T1000 (cell line): Measurements from ENCODE around the gene CLCN1.

Experiments used
- DNase-seq: peaks from one replicate; lab custom pipeline; 2025; ENCODE audit warnings: mixed read lengths; lab: John Stamatoyannopoulos, UW

The CLCN1 gene

DNA sequence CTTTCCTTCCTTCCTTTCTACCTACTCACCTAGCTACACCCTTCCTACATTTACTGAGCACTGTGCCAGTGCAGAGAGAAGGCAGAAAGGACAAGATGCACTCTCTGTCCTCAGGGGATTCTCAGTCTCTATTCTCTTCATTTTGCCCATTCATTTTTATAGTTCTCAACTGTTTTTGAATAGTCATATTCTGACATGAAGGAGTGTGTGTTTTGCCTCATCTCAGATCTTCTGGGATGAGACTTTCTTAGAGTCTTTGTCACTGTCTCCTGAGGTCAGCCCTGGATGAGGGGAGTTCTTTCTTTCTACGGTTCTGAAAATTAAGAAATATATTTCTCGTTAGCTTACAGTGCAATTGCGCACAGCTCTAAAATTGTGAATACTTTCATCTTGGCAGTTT lies 21.3 kb downstream of the CLCN1 start:
- no peak for DNase-seq

GRCh38 chr7:143341842-143342241 lies 25.9 kb downstream of the CLCN1 start:
- no peak for DNase-seq

DNA sequence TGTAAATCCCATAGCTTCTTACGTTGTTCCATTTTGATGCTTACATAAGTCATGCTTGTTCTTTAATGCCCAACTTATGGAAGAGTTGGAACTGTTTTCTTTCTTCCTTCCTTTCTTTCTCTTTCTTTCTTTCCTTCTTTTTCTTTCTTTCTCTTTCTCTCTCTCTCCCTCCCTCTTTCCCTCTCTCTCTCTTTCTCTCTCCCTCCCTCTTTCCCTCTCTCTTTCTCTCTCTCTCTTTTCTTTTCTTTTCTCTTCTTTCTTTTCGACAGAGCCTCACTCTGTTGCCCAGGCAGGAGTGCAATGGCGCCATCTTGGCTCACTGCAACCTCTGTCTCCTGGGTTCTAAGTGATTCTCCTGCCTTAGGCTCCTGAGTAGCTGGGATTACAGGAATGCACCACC lies 27.7 kb downstream of the CLCN1 start:
- DNase-seq = no peak

DNA sequence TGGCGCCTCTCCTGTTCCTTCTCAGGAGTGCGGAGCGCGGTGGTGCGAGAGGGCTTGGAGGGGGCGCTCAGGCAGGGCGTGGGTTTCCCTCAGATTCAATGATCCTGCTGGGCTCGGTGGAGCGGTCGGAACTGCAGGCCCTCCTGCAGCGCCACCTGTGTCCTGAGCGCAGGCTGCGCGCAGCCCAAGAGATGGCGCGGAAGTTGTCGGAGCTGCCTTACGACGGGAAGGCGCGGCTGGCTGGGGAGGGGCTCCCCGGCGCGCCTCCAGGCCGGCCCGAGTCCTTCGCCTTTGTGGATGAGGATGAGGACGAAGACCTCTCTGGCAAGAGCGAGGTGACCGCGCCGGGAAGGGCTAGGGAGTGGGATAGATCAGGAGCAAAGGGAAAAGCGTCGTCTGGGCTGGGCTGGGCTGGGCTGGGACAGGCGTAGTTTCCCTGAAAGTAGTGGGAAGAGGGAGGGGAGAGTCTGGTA lies 29.6 kb downstream of the CLCN1 start:
- no peak for DNase-seq

DNA sequence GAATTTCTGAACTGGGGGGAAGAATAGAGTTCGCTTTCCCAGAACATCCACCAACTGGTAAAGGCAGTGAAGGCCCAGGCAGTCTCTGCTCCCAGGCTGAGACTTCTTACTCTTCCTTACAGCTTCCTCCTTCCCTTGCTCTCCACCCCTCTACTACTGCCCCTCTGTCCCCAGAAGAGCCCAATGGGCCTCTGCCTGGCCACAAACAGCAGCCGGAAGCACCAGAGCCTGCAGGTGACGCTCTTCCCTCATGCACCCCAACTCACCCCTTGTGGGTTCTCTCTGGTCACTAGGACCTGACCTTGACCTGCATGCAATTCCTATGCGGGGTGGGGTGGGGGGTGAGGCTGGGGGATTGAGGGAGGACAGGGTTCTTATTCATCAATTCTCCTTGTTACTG lies 30.1 kb downstream of the CLCN1 start:
- DNase-seq = no peak

GRCh38 chr7:143347950-143348349 lies 32.0 kb downstream of the CLCN1 start:
- DNase-seq = no peak

GRCh38 chr7:143351060-143351459 lies 35.1 kb downstream of the CLCN1 start:
- no peak for DNase-seq

DNA sequence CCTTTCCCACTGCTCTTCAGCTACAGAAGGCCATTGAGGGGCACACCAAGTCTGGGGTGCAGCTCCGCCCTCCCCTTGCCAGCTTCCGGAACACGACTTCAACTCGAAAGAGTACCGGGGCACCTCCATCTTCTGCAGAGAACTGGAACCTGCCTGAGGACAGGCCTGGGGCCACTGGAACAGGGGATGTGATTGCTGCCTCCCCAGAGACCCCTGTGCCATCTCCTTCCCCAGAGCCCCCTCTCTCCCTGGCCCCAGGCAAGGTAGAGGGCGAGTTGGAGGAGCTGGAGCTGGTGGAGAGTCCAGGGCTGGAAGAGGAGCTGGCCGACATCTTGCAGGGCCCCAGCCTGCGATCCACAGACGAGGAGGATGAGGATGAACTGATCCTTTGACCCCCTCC lies 35.7 kb downstream of the CLCN1 start:
- DNase-seq = no peak

DNA sequence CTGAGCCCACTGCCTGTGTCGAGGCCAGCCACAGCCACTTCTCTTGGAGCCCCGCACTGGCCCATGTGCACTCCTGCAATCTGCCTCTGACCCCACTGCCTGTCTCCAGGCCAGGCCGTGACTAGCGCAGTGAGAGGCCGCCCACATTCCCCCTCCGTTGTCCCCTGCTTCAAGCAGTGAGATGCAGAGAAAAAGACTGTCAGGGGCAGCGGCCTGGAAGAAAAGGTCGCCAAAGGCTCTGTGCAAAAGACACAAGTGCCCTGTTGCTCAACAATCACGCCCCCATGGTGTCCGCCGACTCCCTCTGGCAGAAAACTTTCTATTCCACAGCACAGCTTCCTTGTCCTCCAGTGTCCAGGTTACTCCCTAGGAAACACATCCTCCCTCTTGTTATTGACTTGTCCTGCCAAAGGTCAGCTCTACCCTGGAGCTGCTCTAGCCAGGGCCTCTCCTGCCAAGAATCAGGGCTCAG lies 36.7 kb downstream of the CLCN1 start:
- DNase-seq = no peak

DNA sequence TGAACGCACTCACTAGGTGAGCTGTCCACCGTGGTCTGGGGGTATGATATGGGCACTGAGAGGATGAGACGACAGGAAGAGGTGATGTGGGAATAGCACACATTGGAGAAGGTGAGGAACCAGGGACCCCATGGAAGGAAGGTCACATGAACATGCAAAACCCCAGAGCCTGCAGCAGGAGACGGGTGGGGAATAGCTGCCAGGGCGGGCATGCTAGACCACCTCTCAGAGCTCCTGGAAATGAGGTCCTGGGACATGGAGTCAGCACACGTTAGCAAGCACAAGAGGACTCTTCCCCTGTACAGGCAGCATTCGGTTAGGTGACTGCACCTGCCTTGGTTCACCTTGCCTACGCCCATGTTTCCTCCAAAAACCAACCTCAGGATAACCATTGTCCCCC lies 38.5 kb downstream of the CLCN1 start:
- no peak for DNase-seq

- DNase-seq = no peak
These were observed 39.1 kb downstream of the CLCN1 start for GRCh38 chr7:143354965-143355364.

- DNase-seq = no peak
These were observed 39.8 kb downstream of the CLCN1 start for GRCh38 chr7:143355450-143356385.

GRCh38 chr7:143356414-143357050 lies 40.6 kb downstream of the CLCN1 start:
- DNase-seq = no peak

GRCh38 chr7:143358626-143359025 lies 42.7 kb downstream of the CLCN1 start:
- DNase-seq = no peak

DNA sequence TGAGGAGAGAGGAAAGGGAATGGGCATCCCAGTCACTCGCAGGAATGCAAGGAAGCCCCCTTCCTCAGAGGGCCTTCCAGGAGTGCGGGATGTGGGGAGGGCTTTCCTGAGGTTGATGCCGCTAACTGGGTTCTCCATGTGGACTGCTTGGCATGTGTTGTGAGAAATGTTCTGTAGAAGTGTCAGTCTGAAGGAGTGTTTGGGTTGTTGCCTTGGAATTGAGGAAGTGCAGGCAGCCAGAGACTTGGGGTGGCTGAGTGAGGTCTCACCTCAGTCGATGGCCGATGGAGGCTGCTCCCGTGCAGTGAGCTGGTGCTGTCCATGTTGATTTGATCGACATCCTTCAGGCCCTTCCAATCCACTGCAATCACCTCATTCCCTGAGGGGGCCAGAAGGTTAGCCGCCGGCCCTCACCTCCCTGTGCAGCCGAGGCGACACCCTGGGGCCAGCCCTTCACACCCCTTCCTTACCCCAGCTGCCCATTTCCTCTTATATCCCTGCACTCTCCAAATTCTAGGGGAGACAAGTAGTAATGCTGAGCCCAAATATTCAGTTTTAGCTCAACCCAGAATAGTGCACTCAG lies 44.0 kb downstream of the CLCN1 start:
- no peak for DNase-seq

DNA sequence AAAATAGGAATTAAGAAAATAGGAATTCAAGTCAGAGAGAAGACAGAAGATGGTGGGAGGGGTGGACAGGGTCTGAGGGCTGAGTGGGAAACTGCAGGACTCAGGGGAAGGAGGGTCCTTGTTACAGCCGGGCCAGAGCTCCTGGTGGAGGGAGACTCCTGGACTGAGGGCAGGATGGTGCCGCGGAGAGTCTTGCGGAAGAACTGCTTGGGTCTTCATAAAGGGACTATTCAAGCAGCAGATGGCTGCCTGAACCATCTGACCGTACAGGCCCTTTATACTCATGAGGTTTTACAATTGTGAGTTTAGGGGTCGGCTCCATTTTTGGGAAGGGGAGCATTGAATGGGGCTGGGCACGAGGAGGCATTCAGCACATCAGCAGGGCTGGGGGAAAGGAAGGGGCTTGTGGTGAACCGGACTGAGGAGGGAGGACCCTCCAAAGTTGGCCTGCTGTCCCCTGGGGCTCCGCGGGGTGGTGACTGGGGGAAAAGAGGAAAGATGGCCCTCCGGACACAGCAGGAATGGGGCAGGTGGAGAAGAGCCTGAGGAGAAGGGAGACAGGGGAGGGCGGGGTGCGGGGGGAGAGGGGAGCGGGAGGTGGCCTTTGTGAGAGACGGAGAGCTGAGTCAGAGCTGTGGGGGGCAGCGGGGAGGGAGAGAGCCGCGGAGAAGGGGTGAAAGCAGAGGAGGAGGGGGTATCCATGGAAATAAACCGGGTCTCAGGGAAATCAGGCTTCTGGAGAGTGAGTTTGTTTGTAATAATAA lies 45.1 kb downstream of the CLCN1 start:
- no peak for DNase-seq

DNA sequence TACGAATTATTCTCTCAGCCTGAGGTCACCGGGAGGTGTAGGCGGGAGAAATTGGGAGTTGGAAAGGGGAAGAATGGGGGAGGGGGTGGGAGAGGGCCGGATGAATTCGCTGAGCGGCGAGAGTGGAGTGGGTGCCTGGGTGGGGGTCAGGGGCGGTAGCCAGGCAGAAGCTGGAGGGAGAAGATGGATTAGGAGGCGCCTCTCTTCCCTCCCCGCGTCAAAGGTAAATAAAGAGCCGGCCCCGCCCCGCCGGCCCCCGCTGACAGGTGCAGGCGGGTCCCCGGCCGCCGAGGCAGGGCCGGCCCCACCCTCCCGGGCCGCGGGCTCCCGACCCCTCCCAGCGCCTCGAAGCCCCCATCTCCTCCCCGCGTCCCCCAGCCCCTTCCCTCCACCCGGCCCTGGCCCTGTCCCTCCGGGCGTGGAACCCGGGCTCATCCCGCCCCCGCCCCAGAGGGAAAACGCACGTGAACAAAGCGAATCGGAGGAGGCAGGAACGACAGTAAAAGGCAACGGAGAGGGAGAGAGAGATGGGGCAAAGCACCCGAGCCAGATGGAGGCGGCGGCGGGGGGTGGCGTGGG lies 45.7 kb downstream of the CLCN1 start:
- DNase-seq = no peak

- no peak for DNase-seq
These were observed 46.5 kb downstream of the CLCN1 start, which contains the start of gene FAM131B for GRCh38 chr7:143362131-143363015. Gene FAM131B, minus strand, starts transcription at chr7:143362713. Its CDS starts 110 bp downstream, at chr7:143362603.

- no peak for DNase-seq
These were observed 47.4 kb downstream of the CLCN1 start for GRCh38 chr7:143363016-143363937.
